ENCODE results near the gene HOXD1. TPM values are rescaled to one million over a fixed set of nuclear protein-coding genes. Genes with fewer than 3 reads are reported as not detected.

Gene HOXD1
- total RNA-seq, 1 experiment from 2014 or later: not detected

DNA sequence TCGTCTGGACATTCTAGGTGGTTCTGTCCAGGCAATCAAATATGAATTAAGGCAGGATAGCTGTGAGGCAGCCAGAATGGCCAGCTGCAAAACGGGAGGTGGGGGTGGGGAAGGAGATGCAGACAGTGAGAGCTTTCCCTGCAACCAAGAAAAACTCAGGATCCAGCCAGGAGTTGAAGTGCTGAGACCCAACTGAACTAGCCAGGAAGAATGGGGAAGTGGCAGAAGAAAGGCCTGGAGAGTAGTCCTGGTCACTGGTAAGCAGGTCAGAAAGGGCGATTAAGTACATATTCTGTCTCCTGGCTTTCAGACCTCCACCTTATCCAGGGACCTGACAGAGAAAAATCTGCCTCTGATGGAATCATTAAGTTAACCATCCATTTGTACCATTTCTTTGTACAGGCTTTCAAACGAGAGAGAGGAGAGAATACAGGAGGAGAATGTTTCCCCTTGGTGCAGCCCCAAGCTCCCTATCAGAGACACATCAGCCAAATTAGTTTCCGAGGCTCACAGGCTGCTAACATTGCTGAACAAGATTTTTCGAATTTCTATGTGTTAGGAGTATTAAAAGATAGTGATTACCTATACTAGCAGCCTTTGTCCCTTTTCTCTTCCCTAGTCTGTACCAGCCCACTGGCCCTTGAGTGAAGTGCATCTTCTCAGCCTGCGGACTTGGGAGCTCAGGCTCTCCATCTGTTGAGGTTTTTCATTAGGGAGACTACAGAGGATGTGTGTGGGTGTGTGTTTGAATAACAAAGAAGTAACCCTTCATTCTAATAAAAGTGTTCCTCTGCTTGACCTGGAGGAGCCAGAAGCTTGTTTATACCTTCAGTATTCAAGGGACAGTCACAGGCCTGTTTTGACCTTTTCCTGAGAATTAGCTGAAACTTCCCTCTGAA is 12.5 kb upstream of the HOXD1 start:
- DNase-seq: no peak
- TF ChIP-seq, protein P1, sequence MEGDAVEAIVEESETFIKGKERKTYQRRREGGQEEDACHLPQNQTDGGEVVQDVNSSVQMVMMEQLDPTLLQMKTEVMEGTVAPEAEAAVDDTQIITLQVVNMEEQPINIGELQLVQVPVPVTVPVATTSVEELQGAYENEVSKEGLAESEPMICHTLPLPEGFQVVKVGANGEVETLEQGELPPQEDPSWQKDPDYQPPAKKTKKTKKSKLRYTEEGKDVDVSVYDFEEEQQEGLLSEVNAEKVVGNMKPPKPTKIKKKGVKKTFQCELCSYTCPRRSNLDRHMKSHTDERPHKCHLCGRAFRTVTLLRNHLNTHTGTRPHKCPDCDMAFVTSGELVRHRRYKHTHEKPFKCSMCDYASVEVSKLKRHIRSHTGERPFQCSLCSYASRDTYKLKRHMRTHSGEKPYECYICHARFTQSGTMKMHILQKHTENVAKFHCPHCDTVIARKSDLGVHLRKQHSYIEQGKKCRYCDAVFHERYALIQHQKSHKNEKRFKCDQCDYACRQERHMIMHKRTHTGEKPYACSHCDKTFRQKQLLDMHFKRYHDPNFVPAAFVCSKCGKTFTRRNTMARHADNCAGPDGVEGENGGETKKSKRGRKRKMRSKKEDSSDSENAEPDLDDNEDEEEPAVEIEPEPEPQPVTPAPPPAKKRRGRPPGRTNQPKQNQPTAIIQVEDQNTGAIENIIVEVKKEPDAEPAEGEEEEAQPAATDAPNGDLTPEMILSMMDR (IDR thresholded peaks at IDR 0.05; ENCODE audit: unreplicated experiment): no peak
- no peak overlapping the region for H3K4me3 Mint-ChIP-seq (ENCODE audit: low read depth, unreplicated experiment)
- no peaks in the 10 kb centered on the region for H3K36me3 Mint-ChIP-seq (ENCODE audit: insufficient read depth, unreplicated experiment)
- no TSS peak for BruUV-seq (replicated peaks)
- H3K27me3 Mint-ChIP-seq (ENCODE audit: unreplicated experiment): peaks cover 21% of the 10 kb centered on the region
- peaks cover 11% of the 10 kb centered on the region for H3K4me1 Mint-ChIP-seq (ENCODE audit: low read depth, unreplicated experiment)
- intact Hi-C loops (cut with micrococcal nuclease; ENCODE audit: unreplicated experiment): loop anchor here (10.0 kb wide), 1 partner anchor 149 kb away; no protein-coding TSS in a partner anchor
- H3K27ac Mint-ChIP-seq (ENCODE audit: unreplicated experiment): no peak overlapping the region
- CTCF ChIA-PET: interaction anchor here (0.6 kb wide), 2 partner anchors 144 to 1386 kb away, joined by 4 to 6 read pairs; no protein-coding TSS in a partner anchor
- H3K9me3 Mint-ChIP-seq (ENCODE audit: low read depth, unreplicated experiment): no peaks in the 10 kb centered on the region

DNA sequence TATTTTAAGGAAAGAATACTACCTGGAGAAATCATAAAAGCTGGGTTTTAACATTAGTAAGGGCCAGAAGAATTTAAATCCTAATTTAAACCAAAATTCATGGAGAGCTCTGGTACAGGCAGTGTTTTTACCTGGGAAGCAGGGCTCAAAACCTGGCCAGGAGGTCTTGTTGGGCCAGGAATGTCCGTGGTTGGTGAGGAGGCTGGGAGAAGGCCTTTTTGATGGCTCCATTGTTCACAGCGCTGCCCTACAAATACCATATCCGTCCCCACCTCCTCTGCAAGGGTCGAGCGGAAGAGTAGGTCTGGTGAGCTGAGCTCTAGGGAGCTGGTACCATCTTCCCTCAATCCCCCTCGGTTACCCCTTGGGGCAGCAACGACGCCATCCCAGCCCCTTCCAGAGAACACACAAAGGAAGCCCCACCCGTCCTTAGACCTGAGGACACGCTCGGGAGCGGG is 10.9 kb upstream of the HOXD1 start:
- H3K4me3 Mint-ChIP-seq (ENCODE audit: low read depth, unreplicated experiment): peak overlapping the region; percentile 71
- no TSS peak for BruUV-seq (replicated peaks)
- H3K9me3 Mint-ChIP-seq (ENCODE audit: low read depth, unreplicated experiment): no peaks in the 10 kb centered on the region
- H3K27me3 Mint-ChIP-seq (ENCODE audit: unreplicated experiment): peaks cover 21% of the 10 kb centered on the region
- peaks cover 11% of the 10 kb centered on the region for H3K4me1 Mint-ChIP-seq (ENCODE audit: low read depth, unreplicated experiment)
- H3K36me3 Mint-ChIP-seq (ENCODE audit: insufficient read depth, unreplicated experiment): no peaks in the 10 kb centered on the region
- CTCF ChIA-PET: interaction anchor here (0.7 kb wide), 1 partner anchor 11 kb away, joined by 3 read pairs; no protein-coding TSS in a partner anchor
- intact Hi-C loops (cut with micrococcal nuclease; ENCODE audit: unreplicated experiment): loop anchor here (10.0 kb wide), 1 partner anchor 147 kb away; no protein-coding TSS in a partner anchor
- H3K27ac Mint-ChIP-seq (ENCODE audit: unreplicated experiment): no peak overlapping the region
- TF ChIP-seq, protein P1 (IDR thresholded peaks at IDR 0.05; ENCODE audit: unreplicated experiment): no peak
- no peak for DNase-seq

DNA sequence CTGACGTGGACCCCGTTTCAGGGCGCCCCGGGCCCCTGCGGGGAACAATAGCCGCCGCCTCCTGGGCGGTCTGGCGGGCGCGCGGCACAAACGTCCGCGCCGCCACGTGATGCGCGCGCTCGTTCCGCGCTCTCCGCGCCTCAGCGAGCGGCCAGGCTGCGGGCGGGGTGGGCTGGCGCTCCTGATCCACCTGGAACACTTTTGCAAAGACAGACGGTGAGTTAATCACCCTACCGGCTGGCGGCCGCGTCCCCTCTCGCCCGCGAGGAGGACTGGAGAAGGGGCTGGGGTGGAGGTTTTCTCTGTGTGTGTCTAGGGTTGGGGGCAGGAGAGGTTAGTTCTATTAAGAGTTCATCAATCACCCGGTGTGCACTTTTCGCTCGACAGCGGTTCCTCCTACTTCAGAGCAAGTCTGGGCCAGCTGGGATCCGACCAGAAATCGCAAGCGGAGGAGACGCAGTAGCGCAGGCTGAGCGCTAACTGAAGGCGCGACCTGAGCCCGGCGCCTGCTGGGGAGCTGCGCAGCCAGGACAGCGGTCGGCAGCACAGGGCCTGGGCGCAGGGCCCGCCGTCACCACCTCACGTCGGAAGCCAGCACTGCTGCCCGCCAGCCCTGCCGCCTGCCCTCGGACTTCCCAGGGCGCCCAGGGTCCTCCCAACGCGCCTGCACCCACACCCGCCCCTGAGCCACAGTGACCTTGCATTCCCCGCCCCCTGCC is 10.3 kb upstream of the HOXD1 start:
- Mint-ChIP-seq H3K4me3 (ENCODE audit: low read depth, unreplicated experiment) (peak overlapping the region; percentile 71), H3K27me3 (ENCODE audit: unreplicated experiment) (peaks cover 21% of the 10 kb centered on the region)

More for the DNA sequence above, 10.3 kb upstream of the HOXD1 start:
- CTCF ChIA-PET: interaction anchor here (0.7 kb wide), 1 partner anchor 12 kb away, joined by 3 read pairs; no protein-coding TSS in a partner anchor
- no peaks in the 10 kb centered on the region for H3K9me3 Mint-ChIP-seq (ENCODE audit: low read depth, unreplicated experiment)
- intact Hi-C loops (cut with micrococcal nuclease; ENCODE audit: unreplicated experiment): loop anchor here (10.0 kb wide), 1 partner anchor 147 kb away; no protein-coding TSS in a partner anchor
- TF ChIP-seq, protein P1 (IDR thresholded peaks at IDR 0.05; ENCODE audit: unreplicated experiment): no peak
- no peaks in the 10 kb centered on the region for H3K36me3 Mint-ChIP-seq (ENCODE audit: insufficient read depth, unreplicated experiment)
- DNase-seq: peak; percentile 43
- no TSS peak for BruUV-seq (replicated peaks)
- H3K27ac Mint-ChIP-seq (ENCODE audit: unreplicated experiment): no peak overlapping the region
- peaks cover 11% of the 10 kb centered on the region for H3K4me1 Mint-ChIP-seq (ENCODE audit: low read depth, unreplicated experiment)
